A549 (cell line): ENCODE measurements around the gene ELL. TPM values are rescaled to one million over a fixed set of nuclear protein-coding genes. Genes with fewer than 3 reads are reported as not detected.

Source experiments
- ATAC-seq, 2 experiments: fragments of 200-7000 bp in 1 of 2; fragments of >200 bp in 1 of 2; cut with Nextera tagmentation in 1 of 2; cut with Tn5 transposase in 1 of 2; 3 replicates each; pipeline versions ENCODE4 v1.8.0 to v1.9.1; 2018 to 2020; ENCODE audit warnings: mild to moderate bottlenecking in 1 of 2, moderate library complexity in 1 of 2
- CTCF ChIA-PET: fragments of 300-600 bp; sonication (Branson Sonifier 250); formaldehyde crosslinking; extraction: SDS; loops from one replicate; lab custom pipeline; 2021; ENCODE audit warnings: antibody characterized with exemption, inconsistent platforms; lab: Yijun Ruan, JAX
- POLR2A ChIA-PET: fragments of 350-600 bp; formaldehyde crosslinking; extraction: SDS; loops from one replicate; lab custom pipeline; 2021; ENCODE audit warnings: antibody characterized with exemption, inconsistent platforms; lab: Yijun Ruan, JAX
- DNase-seq, 2 experiments: peaks; one replicate each; pipeline versions ENCODE4 v3.0.0 to v3.0.0-alpha.2; 2011 to 2016; ENCODE audit warnings: low read depth in 1 of 2, low spot score in 1 of 2
- FAIRE-seq: peaks from 2 replicates; lab custom pipeline; 2011; peaks lifted over from hg19 to GRCh38; lab: Jason Lieb, UNC
- H3K27ac ChIP-seq, 2 experiments: fragments of >200 bp; sonication (Bioruptor Twin); formaldehyde crosslinking; 3 replicates each; pipeline ENCODE4 v1.5.1; 2016 to 2017
- H3K4me1 ChIP-seq: fragments of >200 bp; sonication (Bioruptor Twin); formaldehyde crosslinking; 3 replicates; pipeline ENCODE4 v1.6.1; 2016
- H3K4me2 ChIP-seq: fragments of >200 bp; sonication (Bioruptor Twin); formaldehyde crosslinking; 3 replicates; pipeline ENCODE4 v1.6.1; 2016
- H3K4me3 ChIP-seq: fragments of >200 bp; sonication (Bioruptor Twin); formaldehyde crosslinking; 3 replicates; pipeline ENCODE4 v1.5.1; 2016
- H3K9me3 ChIP-seq: fragments of >200 bp; sonication (Bioruptor Twin); formaldehyde crosslinking; 3 replicates; pipeline ENCODE4 v1.6.1; 2016
- CBX2 ChIP-seq: fragments of 200-600 bp; sonication (generic); IDR thresholded peaks from 2 replicates; pipeline ENCODE4 v1.6.1; 2016; ENCODE audit warnings: low read depth, mild to moderate bottlenecking, borderline replicate concordance
- CHD2 ChIP-seq: fragments of 150-350 bp; IDR thresholded peaks from 2 replicates; pipeline ENCODE4 v1.6.1; 2014; ENCODE audit warnings: low read length; ENCODE audit not compliant: partially characterized antibody
- EHMT2 ChIP-seq: fragments of 200-600 bp; sonication (generic); IDR thresholded peaks from 2 replicates; pipeline ENCODE4 v1.6.1; 2016; ENCODE audit warnings: antibody characterized with exemption, low read depth, mild to moderate bottlenecking, moderate library complexity
- EP300 ChIP-seq, 2 experiments: fragments of >200 bp; sonication (Bioruptor Twin); formaldehyde crosslinking; IDR thresholded peaks; 2 replicates in 1 of 2; 3 replicates in 1 of 2; pipeline ENCODE4 v1.6.1; 2016 to 2017
- ESRRA ChIP-seq: fragments of 150-350 bp; IDR thresholded peaks from 2 replicates; pipeline ENCODE4 v1.6.1; 2014; ENCODE audit warnings: mild to moderate bottlenecking, low read length, borderline replicate concordance
- FOSB ChIP-seq: fragments of 250-450 bp; sonication (Bioruptor Pico); IDR thresholded peaks from 2 replicates; pipeline ENCODE4 v1.5.0; 2020; ENCODE audit warnings: mild to moderate bottlenecking, moderate library complexity
- FOXS1 ChIP-seq: fragments of 250-450 bp; sonication (Bioruptor Pico); IDR thresholded peaks from 2 replicates; pipeline ENCODE4 v1.5.0; 2020; ENCODE audit warnings: mild to moderate bottlenecking, moderate library complexity
- HDAC2 ChIP-seq: fragments of 200-600 bp; sonication (generic); IDR thresholded peaks from 2 replicates; pipeline ENCODE4 v1.6.1; 2016
- HES2 ChIP-seq: fragments of >200 bp; sonication (Bioruptor Twin); formaldehyde crosslinking; IDR thresholded peaks from 2 replicates; pipeline ENCODE4 v1.6.1; 2016
- HOXB13 ChIP-seq: fragments of 250-450 bp; sonication (Bioruptor Pico); IDR thresholded peaks from 2 replicates; pipeline ENCODE4 v1.5.0; 2020; ENCODE audit warnings: low read depth, mild to moderate bottlenecking, moderate library complexity
- HOXB5 ChIP-seq: fragments of 250-450 bp; sonication (Bioruptor Pico); IDR thresholded peaks from 2 replicates; pipeline ENCODE4 v1.5.0; 2020; ENCODE audit warnings: mild to moderate bottlenecking, moderate library complexity
- JUN ChIP-seq, 2 experiments: fragments of >200 bp; sonication (Bioruptor Twin); formaldehyde crosslinking; IDR thresholded peaks; 2 replicates in 1 of 2; 3 replicates in 1 of 2; pipeline ENCODE4 v1.6.1; 2016 to 2017
- MAZ ChIP-seq: fragments of 150-350 bp; IDR thresholded peaks from 2 replicates; pipeline ENCODE4 v1.6.1; 2014; ENCODE audit warnings: antibody characterized with exemption, low read depth, low read length, borderline replicate concordance
- MYC ChIP-seq: IDR thresholded peaks from 2 replicates; pipeline ENCODE4 v1.6.1; 2012; ENCODE audit warnings: mild to moderate bottlenecking, inconsistent platforms, low read length, improper control_type of control experiment, borderline replicate concordance
- NPAS2 ChIP-seq: fragments of 250-450 bp; sonication (Bioruptor Pico); IDR thresholded peaks from 2 replicates; pipeline ENCODE4 v1.8.0; 2022; ENCODE audit warnings: mild to moderate bottlenecking, moderate library complexity, borderline replicate concordance
- POLR2A ChIP-seq: IDR thresholded peaks from 2 replicates; pipeline ENCODE4 v1.6.1; 2012; ENCODE audit warnings: mild to moderate bottlenecking, low read length
- TFCP2L1 ChIP-seq: fragments of 250-450 bp; sonication (Bioruptor Pico); IDR thresholded peaks from 2 replicates; pipeline ENCODE4 v1.5.0; 2021; ENCODE audit warnings: mild to moderate bottlenecking
- ZNF302 ChIP-seq: fragments of 250-450 bp; sonication (Bioruptor Pico); IDR thresholded peaks from 2 replicates; pipeline ENCODE4 v1.9.0; 2021; ENCODE audit warnings: inconsistent platforms, mild to moderate bottlenecking, moderate library complexity
- ZSCAN20 ChIP-seq: fragments of 250-450 bp; sonication (Bioruptor Pico); IDR thresholded peaks from 2 replicates; pipeline ENCODE4 v1.8.0; 2022; ENCODE audit warnings: mild to moderate bottlenecking, moderate library complexity
- WGBS: methylation state at CpG from one replicate; pipeline ENCODE4 v1.1.6; 2017; ENCODE audit errors: missing lambda C conversion rate; 5-methylcytosine and 5-hydroxymethylcytosine counted together
- polyA plus RNA-seq, 4 experiments: library from polyadenylated mRNA; depleted of rRNA in 3 of 4; stranded (reverse); fragments of >200 nt; fragmentation: RNase III in 1 of 4; extraction: RNeasy Plus Mini Kit Qiagen cat#74134 plus additional on column Dnase treatment in 1 of 4; gene quantifications; 2 replicates in 3 of 4; 3 replicates in 1 of 4; pipeline ENCODE4 v1.2.3, GENCODE V29; 2011 to 2017
- TF ChIP-seq, protein P1 (sequence below): fragments of 250-450 bp; sonication (Bioruptor Pico); IDR thresholded peaks from 2 replicates; pipeline ENCODE4 v1.5.0; 2020; ENCODE audit warnings: low read depth, mild to moderate bottlenecking, moderate library complexity
- TF ChIP-seq, protein P2 (sequence below): fragments of 200-600 bp; sonication (generic); IDR thresholded peaks from 2 replicates; pipeline ENCODE4 v1.6.1; 2016; ENCODE audit warnings: antibody characterized with exemption, mild to moderate bottlenecking, moderate library complexity

ELL gene
- polyA plus RNA-seq, 2 of the 4 experiments (the other 2 are of a cell fraction): 1.6 to 3.6 TPM

DNA sequence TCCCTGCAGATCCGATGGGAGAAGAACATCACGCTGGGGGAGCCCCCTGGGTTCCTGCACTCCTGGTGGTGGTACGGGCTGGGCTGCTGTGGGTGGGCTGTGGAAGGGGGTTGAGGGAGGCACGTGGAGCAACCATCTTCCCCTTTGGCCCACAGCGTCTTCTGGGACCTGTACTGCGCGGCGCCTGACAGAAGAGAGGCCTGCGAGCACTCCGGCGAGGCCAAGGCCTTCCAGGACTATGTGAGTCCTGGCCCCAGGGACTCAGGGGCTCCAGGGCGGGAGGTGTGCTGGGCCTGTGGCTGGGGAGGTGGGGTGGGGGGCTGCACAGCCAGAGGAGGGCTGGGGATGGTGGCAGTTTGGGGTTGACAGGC is 94.1 kb downstream of the ELL start:
- CTCF ChIA-PET: interaction anchor here (1.0 to 1.3 kb wide), 2 partner anchors 13 to 24 kb away, joined by 3 to 4 read pairs; no protein-coding TSS in a partner anchor
- Histone ChIP-seq H3K4me1 (peaks cover 36% of the 10 kb centered on the region), H3K27ac (peak overlapping the region in 1 of 2 experiments; percentile 95; a peak in 2 of 6 replicates), H3K9me3 (no peaks in the 10 kb centered on the region), H3K4me3 (no peak overlapping the region)
- 79% methylated on average over 3 of the region's 12 CpGs for WGBS
- ATAC-seq (no peak), DNase-seq (no peak)
- POLR2A ChIA-PET: no interaction called here
- no peak for TF ChIP-seq FOXS1 (CRISPR knock-in tag)
- TF ChIP-seq, protein P1, sequence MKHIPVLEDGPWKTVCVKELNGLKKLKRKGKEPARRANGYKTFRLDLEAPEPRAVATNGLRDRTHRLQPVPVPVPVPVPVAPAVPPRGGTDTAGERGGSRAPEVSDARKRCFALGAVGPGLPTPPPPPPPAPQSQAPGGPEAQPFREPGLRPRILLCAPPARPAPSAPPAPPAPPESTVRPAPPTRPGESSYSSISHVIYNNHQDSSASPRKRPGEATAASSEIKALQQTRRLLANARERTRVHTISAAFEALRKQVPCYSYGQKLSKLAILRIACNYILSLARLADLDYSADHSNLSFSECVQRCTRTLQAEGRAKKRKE (CRISPR knock-in tag): no peak
- TF ChIP-seq JUN (IDR thresholded peaks at IDR 0.05): no peak
- no peak for TF ChIP-seq CHD2
- TF ChIP-seq EHMT2: no peak
- TF ChIP-seq, protein P2, sequence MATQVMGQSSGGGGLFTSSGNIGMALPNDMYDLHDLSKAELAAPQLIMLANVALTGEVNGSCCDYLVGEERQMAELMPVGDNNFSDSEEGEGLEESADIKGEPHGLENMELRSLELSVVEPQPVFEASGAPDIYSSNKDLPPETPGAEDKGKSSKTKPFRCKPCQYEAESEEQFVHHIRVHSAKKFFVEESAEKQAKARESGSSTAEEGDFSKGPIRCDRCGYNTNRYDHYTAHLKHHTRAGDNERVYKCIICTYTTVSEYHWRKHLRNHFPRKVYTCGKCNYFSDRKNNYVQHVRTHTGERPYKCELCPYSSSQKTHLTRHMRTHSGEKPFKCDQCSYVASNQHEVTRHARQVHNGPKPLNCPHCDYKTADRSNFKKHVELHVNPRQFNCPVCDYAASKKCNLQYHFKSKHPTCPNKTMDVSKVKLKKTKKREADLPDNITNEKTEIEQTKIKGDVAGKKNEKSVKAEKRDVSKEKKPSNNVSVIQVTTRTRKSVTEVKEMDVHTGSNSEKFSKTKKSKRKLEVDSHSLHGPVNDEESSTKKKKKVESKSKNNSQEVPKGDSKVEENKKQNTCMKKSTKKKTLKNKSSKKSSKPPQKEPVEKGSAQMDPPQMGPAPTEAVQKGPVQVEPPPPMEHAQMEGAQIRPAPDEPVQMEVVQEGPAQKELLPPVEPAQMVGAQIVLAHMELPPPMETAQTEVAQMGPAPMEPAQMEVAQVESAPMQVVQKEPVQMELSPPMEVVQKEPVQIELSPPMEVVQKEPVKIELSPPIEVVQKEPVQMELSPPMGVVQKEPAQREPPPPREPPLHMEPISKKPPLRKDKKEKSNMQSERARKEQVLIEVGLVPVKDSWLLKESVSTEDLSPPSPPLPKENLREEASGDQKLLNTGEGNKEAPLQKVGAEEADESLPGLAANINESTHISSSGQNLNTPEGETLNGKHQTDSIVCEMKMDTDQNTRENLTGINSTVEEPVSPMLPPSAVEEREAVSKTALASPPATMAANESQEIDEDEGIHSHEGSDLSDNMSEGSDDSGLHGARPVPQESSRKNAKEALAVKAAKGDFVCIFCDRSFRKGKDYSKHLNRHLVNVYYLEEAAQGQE: no peak
- TF ChIP-seq, all 56 proteins: peak for 0
- no peak overlapping the region for H3K4me2 ChIP-seq
- no peak for FAIRE-seq

DNA sequence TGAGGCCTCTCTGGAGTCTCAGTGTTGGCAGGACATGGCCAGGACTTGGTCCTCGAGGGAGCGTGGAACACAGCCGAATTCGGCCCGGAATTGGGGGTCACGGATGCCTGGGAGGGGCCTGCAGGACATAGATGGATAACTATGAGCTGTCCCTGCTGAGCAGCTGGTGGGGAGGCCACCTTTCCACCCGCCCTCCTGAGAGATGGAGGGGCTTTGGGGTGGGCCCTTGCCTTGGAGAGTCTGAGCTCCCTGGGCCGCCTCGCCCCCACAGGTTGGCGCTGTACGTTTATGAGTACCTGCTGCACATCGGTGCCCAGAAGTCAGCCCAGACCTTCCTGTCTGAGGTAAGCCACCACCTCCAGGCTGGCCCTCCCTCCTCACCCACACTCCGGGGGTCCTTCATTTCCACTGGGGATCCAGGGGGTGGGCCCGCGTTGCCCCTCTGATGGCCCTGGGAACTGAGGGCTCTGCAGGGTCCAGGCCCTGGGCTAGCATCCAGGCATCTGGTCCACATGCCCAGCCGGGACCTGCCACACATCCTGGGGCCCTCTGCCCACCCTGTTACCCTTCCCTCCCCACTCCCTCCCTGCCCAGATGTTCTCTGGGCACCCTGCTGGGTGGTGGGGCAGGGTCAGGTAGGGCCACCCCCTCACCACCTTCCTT is 94.7 kb downstream of the ELL start:
- Histone ChIP-seq H3K4me2 (no peak overlapping the region), H3K4me1 (peaks cover 36% of the 10 kb centered on the region), H3K9me3 (no peaks in the 10 kb centered on the region), H3K27ac (peak overlapping the region in 1 of 2 experiments; percentile 95; a peak in 1 of 6 replicates), H3K4me3 (no peak overlapping the region)
- DNase-seq (no peak), ATAC-seq (no peak), FAIRE-seq (no peak)
- 90% methylated on average over 9 of the region's 16 CpGs for WGBS
- CTCF ChIA-PET: interaction anchor here (1.3 kb wide), 1 partner anchor 24 kb away, joined by 3 read pairs; no protein-coding TSS in a partner anchor
- TF ChIP-seq MAZ (no peak), ZNF302 (no peak), JUN (IDR thresholded peaks at IDR 0.05) (no peak), NPAS2 (CRISPR knock-in tag) (no peak), CBX2 (no peak), ESRRA (no peak), HOXB13 (CRISPR knock-in tag) (no peak), MYC (no peak), HDAC2 (no peak), HOXB5 (CRISPR knock-in tag) (no peak), HES2 (no peak), POLR2A (no peak), EP300 (IDR thresholded peaks at IDR 0.05) (no peak), FOXS1 (CRISPR knock-in tag) (no peak), TFCP2L1 (no peak), FOSB (CRISPR knock-in tag) (no peak), ZSCAN20 (CRISPR knock-in tag) (no peak)
- POLR2A ChIA-PET: no interaction called here
